HG02852 (cell line): ENCODE results near the gene MAP7D2.
"Not testable (repeated sequence)": the region's sequence is repeated elsewhere in the genome, so short reads cannot be mapped to it uniquely, and the experiment has no call there.

ENCODE experiments used
- ATAC-seq: cut with Tn5 transposase; IDR thresholded peaks from one replicate; pipeline ENCODE4 v1.9.1; 2021; ENCODE audit warnings: mild to moderate bottlenecking, moderate library complexity; ENCODE audit not compliant: unreplicated experiment

The MAP7D2 gene

GRCh38 chrX:20116577-20117240 lies at the start of gene MAP7D2:
MAP7D2 (minus strand) TSS chrX:20116907; CDS start chrX:20116879, 28 bp downstream.
- no peak for ATAC-seq

GRCh38 chrX:20162516-20162915 lies 45.8 kb upstream of the MAP7D2 start:
- not testable (repeated sequence) for ATAC-seq

- no peak for ATAC-seq
These were observed 43.2 kb upstream of the MAP7D2 start for GRCh38 chrX:20159797-20160385.

GRCh38 chrX:20151689-20152088 lies 35.0 kb upstream of the MAP7D2 start:
- ATAC-seq: no peak

GRCh38 chrX:20149326-20149725 lies 32.6 kb upstream of the MAP7D2 start:
- ATAC-seq: no peak

GRCh38 chrX:20147561-20147960 lies 30.9 kb upstream of the MAP7D2 start:
- no peak for ATAC-seq

- no peak for ATAC-seq
These were observed 27.8 kb upstream of the MAP7D2 start for GRCh38 chrX:20144491-20144890.

GRCh38 chrX:20143561-20143960 lies 26.9 kb upstream of the MAP7D2 start:
- no peak for ATAC-seq

- ATAC-seq: no peak
These were observed 26.4 kb upstream of the MAP7D2 start for GRCh38 chrX:20143111-20143510.

GRCh38 chrX:20141281-20142220 lies 24.8 kb upstream of the MAP7D2 start, which contains the start of gene EIF1AX:
EIF1AX (minus strand) TSS chrX:20141838; CDS start chrX:20141640, 198 bp downstream.
- ATAC-seq: peak; percentile 98

- no peak for ATAC-seq
These were observed 23.7 kb upstream of the MAP7D2 start for GRCh38 chrX:20140420-20140819.

- no peak for ATAC-seq
These were observed 23.3 kb upstream of the MAP7D2 start for GRCh38 chrX:20139966-20140365.

- ATAC-seq: no peak
These were observed 19.2 kb upstream of the MAP7D2 start for GRCh38 chrX:20135944-20136343.

- no peak for ATAC-seq
These were observed 16.0 kb upstream of the MAP7D2 start for GRCh38 chrX:20132666-20133065.

- no peak for ATAC-seq
These were observed 13.7 kb upstream of the MAP7D2 start for GRCh38 chrX:20130357-20130756.

- ATAC-seq: no peak
These were observed 12.8 kb upstream of the MAP7D2 start for GRCh38 chrX:20129547-20129946.

GRCh38 chrX:20128670-20129069 lies 12.0 kb upstream of the MAP7D2 start:
- ATAC-seq: no peak

GRCh38 chrX:20127440-20127839 lies 10.7 kb upstream of the MAP7D2 start:
- peak; percentile 54 for ATAC-seq

GRCh38 chrX:20126833-20127232 lies 10.1 kb upstream of the MAP7D2 start:
- peak; percentile 69 for ATAC-seq

GRCh38 chrX:20124964-20125363 lies 8.3 kb upstream of the MAP7D2 start:
- ATAC-seq: no peak

GRCh38 chrX:20118065-20118824 lies 1.5 kb upstream of the MAP7D2 start:
- ATAC-seq: no peak
